ENCODE measurements around the gene CCL5. TPM values are rescaled to one million over a fixed set of nuclear protein-coding genes. Genes with fewer than 3 reads are reported as not detected.

The CCL5 gene
- total and polyA plus RNA-seq, 10 of the 15 experiments (the other 5 are each of a cell fraction or from before 2014, with no cell fraction given) = 45.7 to 186 (median 90.8) TPM

DNA sequence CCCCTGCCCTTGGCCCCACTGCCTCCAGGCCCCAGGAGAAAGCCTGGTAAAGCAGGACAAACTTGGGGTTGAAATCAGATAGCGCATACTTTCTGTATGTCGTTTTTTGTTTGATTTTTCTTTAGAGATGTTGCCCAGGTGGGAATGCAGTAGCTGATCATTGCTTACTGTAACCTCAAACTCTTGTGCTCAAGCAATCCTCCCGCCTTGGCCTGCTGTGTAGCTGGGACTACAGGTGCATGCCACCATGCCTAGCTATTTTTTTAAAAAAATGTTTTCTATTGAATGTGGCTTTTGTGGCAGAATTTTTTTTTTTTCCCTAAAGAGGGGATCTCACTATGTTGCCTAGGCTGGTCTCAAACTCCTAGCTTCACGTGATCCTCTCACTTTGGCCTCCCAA, 11.1 kb upstream of the CCL5 start:
- 95% methylated on average over 4 of the region's 4 CpGs for WGBS (ENCODE audit: insufficient coverage, insufficient replicate concordance, low lambda C conversion rate, missing lambda C conversion rate)
- no TSS peak for BruUV-seq (replicated peaks)
- H3K9ac ChIP-seq (ENCODE audit: control insufficient read depth, insufficient read depth, low read length) = no peak overlapping the region
- no peak for DNase-seq (ENCODE audit: low read depth, low spot score)
- ChIA-PET CTCF (interaction anchor here (1.2 to 2.3 kb wide), 2 partner anchors 9 to 11 kb away, joined by 3 to 11 read pairs; partner anchors contain the start of gene CCL5), POLR2A (interaction anchor here (0.7 to 4.7 kb wide), 6 partner anchors 8 to 34 kb away, joined by 3 to 56 read pairs (median 6); partner anchors contain the start of gene CCL5), RAD21 (ENCODE audit: unreplicated experiment) (interaction anchor here (0.9 to 9.4 kb wide), 5 partner anchors 10 to 198 kb away, joined by 3 to 125 read pairs (median 4); partner anchors contain the start of gene CCL5), SMC1A (ENCODE audit: uncharacterized antibody, unreplicated experiment) (interaction anchor here (0.6 to 11.3 kb wide), 6 partner anchors 9 to 183 kb away, joined by 3 to 155 read pairs (median 4); partner anchors contain the start of genes CCL5 and RDM1)
- H3K4me1 ChIP-seq (ENCODE audit: control insufficient read depth, insufficient read depth, low read length) = peaks cover 33% of the 10 kb centered on the region
- no peaks in the 10 kb centered on the region for H3K36me3 ChIP-seq (ENCODE audit: control insufficient read depth in 2 of 2, insufficient read depth in 2 of 2, low read length in 1 of 2)
- no peak for TF ChIP-seq SMAD5 (IDR thresholded peaks at IDR 0.05; ENCODE audit: low read depth)
- no peak for TF ChIP-seq NR2F1 (conservative IDR thresholded peaks at IDR 0.05)
- TF ChIP-seq FOXK2 (IDR thresholded peaks at IDR 0.05) = no peak
- no peak for TF ChIP-seq ETV6 (conservative IDR thresholded peaks at IDR 0.05 in 1 of 2, IDR thresholded peaks at IDR 0.05 in 1 of 2; ENCODE audit: borderline replicate concordance in 1 of 2, low read depth in 1 of 2)
- TF ChIP-seq, protein P1, sequence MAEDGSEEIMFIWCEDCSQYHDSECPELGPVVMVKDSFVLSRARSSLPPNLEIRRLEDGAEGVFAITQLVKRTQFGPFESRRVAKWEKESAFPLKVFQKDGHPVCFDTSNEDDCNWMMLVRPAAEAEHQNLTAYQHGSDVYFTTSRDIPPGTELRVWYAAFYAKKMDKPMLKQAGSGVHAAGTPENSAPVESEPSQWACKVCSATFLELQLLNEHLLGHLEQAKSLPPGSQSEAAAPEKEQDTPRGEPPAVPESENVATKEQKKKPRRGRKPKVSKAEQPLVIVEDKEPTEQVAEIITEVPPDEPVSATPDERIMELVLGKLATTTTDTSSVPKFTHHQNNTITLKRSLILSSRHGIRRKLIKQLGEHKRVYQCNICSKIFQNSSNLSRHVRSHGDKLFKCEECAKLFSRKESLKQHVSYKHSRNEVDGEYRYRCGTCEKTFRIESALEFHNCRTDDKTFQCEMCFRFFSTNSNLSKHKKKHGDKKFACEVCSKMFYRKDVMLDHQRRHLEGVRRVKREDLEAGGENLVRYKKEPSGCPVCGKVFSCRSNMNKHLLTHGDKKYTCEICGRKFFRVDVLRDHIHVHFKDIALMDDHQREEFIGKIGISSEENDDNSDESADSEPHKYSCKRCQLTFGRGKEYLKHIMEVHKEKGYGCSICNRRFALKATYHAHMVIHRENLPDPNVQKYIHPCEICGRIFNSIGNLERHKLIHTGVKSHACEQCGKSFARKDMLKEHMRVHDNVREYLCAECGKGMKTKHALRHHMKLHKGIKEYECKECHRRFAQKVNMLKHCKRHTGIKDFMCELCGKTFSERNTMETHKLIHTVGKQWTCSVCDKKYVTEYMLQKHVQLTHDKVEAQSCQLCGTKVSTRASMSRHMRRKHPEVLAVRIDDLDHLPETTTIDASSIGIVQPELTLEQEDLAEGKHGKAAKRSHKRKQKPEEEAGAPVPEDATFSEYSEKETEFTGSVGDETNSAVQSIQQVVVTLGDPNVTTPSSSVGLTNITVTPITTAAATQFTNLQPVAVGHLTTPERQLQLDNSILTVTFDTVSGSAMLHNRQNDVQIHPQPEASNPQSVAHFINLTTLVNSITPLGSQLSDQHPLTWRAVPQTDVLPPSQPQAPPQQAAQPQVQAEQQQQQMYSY (CRISPR knock-in tag; IDR thresholded peaks at IDR 0.05) = no peak
- TF ChIP-seq, protein P2, sequence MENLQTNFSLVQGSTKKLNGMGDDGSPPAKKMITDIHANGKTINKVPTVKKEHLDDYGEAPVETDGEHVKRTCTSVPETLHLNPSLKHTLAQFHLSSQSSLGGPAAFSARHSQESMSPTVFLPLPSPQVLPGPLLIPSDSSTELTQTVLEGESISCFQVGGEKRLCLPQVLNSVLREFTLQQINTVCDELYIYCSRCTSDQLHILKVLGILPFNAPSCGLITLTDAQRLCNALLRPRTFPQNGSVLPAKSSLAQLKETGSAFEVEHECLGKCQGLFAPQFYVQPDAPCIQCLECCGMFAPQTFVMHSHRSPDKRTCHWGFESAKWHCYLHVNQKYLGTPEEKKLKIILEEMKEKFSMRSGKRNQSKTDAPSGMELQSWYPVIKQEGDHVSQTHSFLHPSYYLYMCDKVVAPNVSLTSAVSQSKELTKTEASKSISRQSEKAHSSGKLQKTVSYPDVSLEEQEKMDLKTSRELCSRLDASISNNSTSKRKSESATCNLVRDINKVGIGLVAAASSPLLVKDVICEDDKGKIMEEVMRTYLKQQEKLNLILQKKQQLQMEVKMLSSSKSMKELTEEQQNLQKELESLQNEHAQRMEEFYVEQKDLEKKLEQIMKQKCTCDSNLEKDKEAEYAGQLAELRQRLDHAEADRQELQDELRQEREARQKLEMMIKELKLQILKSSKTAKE (IDR thresholded peaks at IDR 0.05; ENCODE audit: low read depth, poor library complexity, severe bottlenecking) = no peak
- no peak for TF ChIP-seq IKZF2 (IDR thresholded peaks at IDR 0.05)
- no peak for TF ChIP-seq RAD21 (IDR thresholded peaks at IDR 0.05; ENCODE audit: insufficient read depth, low read depth, low read length)
- no peak for TF ChIP-seq JUNB (IDR thresholded peaks at IDR 0.05)
- intact Hi-C loops (cut with micrococcal nuclease; ENCODE audit: unreplicated experiment) = no loop called here
- no peaks in the 10 kb centered on the region for H3K27me3 ChIP-seq (replicated peaks in 1 of 2; ENCODE audit: control insufficient read depth in 2 of 2, insufficient read depth in 2 of 2, low read length in 1 of 2)
- in situ Hi-C loops (cut with MboI) = no loop called here
- no peak for FAIRE-seq
- no peaks in the 10 kb centered on the region for H4K20me1 ChIP-seq (ENCODE audit: control insufficient read depth, insufficient read depth)
- no peak overlapping the region for H2AFZ ChIP-seq (ENCODE audit: control insufficient read depth, low read depth, low read length)
- H3K9me3 ChIP-seq (replicated peaks; ENCODE audit: control insufficient read depth, insufficient read depth, low read length) = no peaks in the 10 kb centered on the region; the same call in 2 of the 3 replicates
- H3K79me2 ChIP-seq (ENCODE audit: control insufficient read depth, insufficient read depth, low read length) = no peaks in the 10 kb centered on the region
- H3K4me3 ChIP-seq = no peak overlapping the region
- H3K4me2 ChIP-seq (ENCODE audit: control insufficient read depth, insufficient read depth) = no peak overlapping the region
- no peak overlapping the region for H3K27ac ChIP-seq (ENCODE audit: control insufficient read depth, insufficient read depth)
- ATAC-seq = no peak

Data from GM12878 (cell line).